HCT116 (cell line): Measurements from ENCODE around the gene GTSF1L.

Experiments used
- EZH2phosphoT487 ChIP-seq: fragments of 200-600 bp; IDR thresholded peaks from 2 replicates; pipeline ENCODE4 v1.6.1; 2018; ENCODE audit warnings: antibody characterized with exemption, borderline replicate concordance
- JUND ChIP-seq: IDR thresholded peaks from 2 replicates; pipeline ENCODE4 v1.6.1; 2012
- POLR2A ChIP-seq: IDR thresholded peaks from 2 replicates; pipeline ENCODE4 v1.7.0; 2011; ENCODE audit warnings: borderline replicate concordance; ENCODE audit not compliant: insufficient read depth, insufficient read length; ENCODE audit errors: extremely low read depth
- TCF7L2 ChIP-seq: IDR thresholded peaks from 2 replicates; pipeline ENCODE4 v1.7.0; 2011; ENCODE audit warnings: borderline replicate concordance, inconsistent platforms; ENCODE audit not compliant: insufficient read depth, insufficient read length; ENCODE audit errors: extremely low read depth
- TF ChIP-seq, protein P1 (sequence below), 3 experiments: fragments of 200-600 bp in 1 of 3; sonication (generic) in 1 of 3; IDR thresholded peaks in 2 of 3; conservative IDR thresholded peaks in 1 of 3; 2 replicates each; pipeline ENCODE4 v1.5.1; 2012 to 2017; ENCODE audit warnings: low read depth in 2 of 3, low read length in 2 of 3, antibody characterized with exemption in 1 of 3, borderline replicate concordance in 1 of 3, control low read depth in 1 of 3, mild to moderate bottlenecking in 1 of 3, mixed read lengths in 1 of 3, mixed run types in 1 of 3, moderate library complexity in 1 of 3; ENCODE audit not compliant: insufficient read depth in 1 of 3

DNA sequence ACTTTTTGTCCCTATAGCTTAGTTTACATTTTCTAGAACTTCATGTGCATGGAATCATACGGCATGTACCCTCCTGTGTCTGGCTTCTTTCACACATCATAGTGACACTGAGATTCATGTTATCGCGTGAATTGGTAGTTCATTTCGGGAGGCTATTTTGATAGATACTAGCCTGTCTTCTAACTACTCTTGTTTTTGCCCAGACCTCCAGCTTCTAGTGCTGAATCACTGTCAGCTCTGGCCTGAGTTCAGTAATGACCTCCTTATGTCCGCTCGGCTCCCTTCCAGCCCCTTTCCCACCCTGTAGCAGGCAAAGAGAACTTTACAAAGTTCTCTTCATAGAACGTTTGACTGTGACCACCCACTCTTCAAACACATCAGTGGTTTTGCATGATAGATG, 45.8 kb downstream of the GTSF1L start:
- TF ChIP-seq, protein P1, sequence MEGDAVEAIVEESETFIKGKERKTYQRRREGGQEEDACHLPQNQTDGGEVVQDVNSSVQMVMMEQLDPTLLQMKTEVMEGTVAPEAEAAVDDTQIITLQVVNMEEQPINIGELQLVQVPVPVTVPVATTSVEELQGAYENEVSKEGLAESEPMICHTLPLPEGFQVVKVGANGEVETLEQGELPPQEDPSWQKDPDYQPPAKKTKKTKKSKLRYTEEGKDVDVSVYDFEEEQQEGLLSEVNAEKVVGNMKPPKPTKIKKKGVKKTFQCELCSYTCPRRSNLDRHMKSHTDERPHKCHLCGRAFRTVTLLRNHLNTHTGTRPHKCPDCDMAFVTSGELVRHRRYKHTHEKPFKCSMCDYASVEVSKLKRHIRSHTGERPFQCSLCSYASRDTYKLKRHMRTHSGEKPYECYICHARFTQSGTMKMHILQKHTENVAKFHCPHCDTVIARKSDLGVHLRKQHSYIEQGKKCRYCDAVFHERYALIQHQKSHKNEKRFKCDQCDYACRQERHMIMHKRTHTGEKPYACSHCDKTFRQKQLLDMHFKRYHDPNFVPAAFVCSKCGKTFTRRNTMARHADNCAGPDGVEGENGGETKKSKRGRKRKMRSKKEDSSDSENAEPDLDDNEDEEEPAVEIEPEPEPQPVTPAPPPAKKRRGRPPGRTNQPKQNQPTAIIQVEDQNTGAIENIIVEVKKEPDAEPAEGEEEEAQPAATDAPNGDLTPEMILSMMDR (IDR thresholded peaks at IDR 0.05 in 2 of 3, conservative IDR thresholded peaks at IDR 0.05 in 1 of 3; ENCODE audit: borderline replicate concordance in 1 of 3, insufficient read depth in 1 of 3, low read depth in 2 of 3, low read length in 2 of 3): no peak
- TF ChIP-seq TCF7L2 (no peak), EZH2phosphoT487 (no peak), POLR2A (no peak), JUND (no peak)
